Renal pelvis (tissue), 4 donors: Measurements from ENCODE around the gene HGD. TPM values are rescaled to one million over a fixed set of nuclear protein-coding genes. Genes with fewer than 3 reads are reported as not detected.
"Not testable (repeated sequence)": the region's sequence is repeated elsewhere in the genome, so short reads cannot be mapped to it uniquely, and the experiment has no call there.

ENCODE experiments used
- DNase-seq: peaks from one replicate; pipeline ENCODE4 v3.0.0-alpha.2; 2013
- polyA plus RNA-seq, 3 donors: library from polyadenylated mRNA; unstranded; fragments of 120-200 nt; gene quantifications; one replicate each; pipeline ENCODE4 v1.2.1, GENCODE V29; 2013; ENCODE audit not compliant: insufficient read length in 3 of 3

HGD gene
- polyA plus RNA-seq, 3 donors = 75.9 to 117 (median 90.1) TPM

- no peak for DNase-seq
Observed at GRCh38 chr3:120642368-120642948, 39.6 kb downstream of the HGD start.

GRCh38 chr3:120641696-120642246, 40.3 kb downstream of the HGD start:
- no peak for DNase-seq

GRCh38 chr3:120640231-120640630, 41.8 kb downstream of the HGD start:
- DNase-seq = no peak

GRCh38 chr3:120638820-120639219, 43.2 kb downstream of the HGD start:
- not testable (repeated sequence) for DNase-seq

GRCh38 chr3:120637851-120638559, 44.0 kb downstream of the HGD start:
- DNase-seq = no peak

- no peak for DNase-seq
Observed at GRCh38 chr3:120636795-120637401, 45.1 kb downstream of the HGD start.

- no peak for DNase-seq
Observed at GRCh38 chr3:120634539-120634938, 47.5 kb downstream of the HGD start.

GRCh38 chr3:120625159-120625586, 56.9 kb downstream of the HGD start:
- no peak for DNase-seq

- DNase-seq = no peak
Observed at GRCh38 chr3:120623727-120624093, 58.3 kb downstream of the HGD start.

- no peak for DNase-seq
Observed at GRCh38 chr3:120622870-120623726, 58.9 kb downstream of the HGD start.

GRCh38 chr3:120622457-120622856, 59.6 kb downstream of the HGD start:
- no peak for DNase-seq

GRCh38 chr3:120616745-120617144, 65.3 kb downstream of the HGD start:
- not testable (repeated sequence) for DNase-seq

- no peak for DNase-seq
Observed at GRCh38 chr3:120615847-120616609, 66.0 kb downstream of the HGD start.

- no peak for DNase-seq
Observed at GRCh38 chr3:120614765-120615164, 67.3 kb downstream of the HGD start.

GRCh38 chr3:120608506-120608905, 73.5 kb downstream of the HGD start:
- DNase-seq = no peak

- DNase-seq = no peak
Observed at GRCh38 chr3:120604784-120605183, 77.3 kb downstream of the HGD start.

- DNase-seq = no peak
Observed at GRCh38 chr3:120604382-120604781, 77.7 kb downstream of the HGD start.

GRCh38 chr3:120602682-120603081, 79.4 kb downstream of the HGD start:
- DNase-seq = no peak

- DNase-seq = peak; percentile 14
Observed at GRCh38 chr3:120601554-120601953, 80.5 kb downstream of the HGD start.

GRCh38 chr3:120599211-120599610, 82.8 kb downstream of the HGD start:
- DNase-seq = no peak

- no peak for DNase-seq
Observed at GRCh38 chr3:120597445-120598049, 84.5 kb downstream of the HGD start.
